OCI-LY7 (cell line): ENCODE measurements around the gene KCNJ12. TPM values are rescaled to one million over a fixed set of nuclear protein-coding genes. Genes with fewer than 3 reads are reported as not detected.
"Not testable (repeated sequence)": the region's sequence is repeated elsewhere in the genome, so short reads cannot be mapped to it uniquely, and the experiment has no call there.

Experiments
- Bru-seq: library from RNA; stranded (reverse); fragments of 400-500 nt; gene quantifications from one replicate; lab custom pipeline; 2021; lab: Mats Ljungman, UMichigan
- BruChase-seq, 2 experiments: library from RNA; stranded (reverse); fragments of 400-500 nt; gene quantifications; one replicate each; lab custom pipeline; 2021; lab: Mats Ljungman, UMichigan
- BruUV-seq: library from RNA; stranded (reverse); fragments of 400-500 nt; replicated peaks from 2 replicates; lab custom pipeline; 2021; lab: Mats Ljungman, UMichigan
- CTCF ChIA-PET: fragments of 300-600 bp; sonication (Branson Sonifier 250); formaldehyde crosslinking; loops from one replicate; lab custom pipeline; 2022; ENCODE audit warnings: antibody characterized with exemption; ENCODE audit not compliant: unreplicated experiment; lab: Charles Lee
- POLR2A ChIA-PET: fragments of 300-600 bp; sonication (Branson Sonifier 250); formaldehyde crosslinking; loops from one replicate; lab custom pipeline; 2022; ENCODE audit warnings: antibody characterized with exemption; lab: Charles Lee
- DNase-seq: peaks from one replicate; pipeline ENCODE4 v3.0.0-alpha.2; 2015; ENCODE audit warnings: low spot score
- H2AFZ ChIP-seq: fragments of 200-600 bp; sonication (generic), shearing (Covaris generic); 2 replicates; pipeline ENCODE4 v1.6.1; 2014; ENCODE audit warnings: mild to moderate bottlenecking, antibody characterized with exemption, low read length, moderate library complexity
- H3K27ac ChIP-seq: fragments of 200-600 bp; sonication (generic); 2 replicates; pipeline ENCODE4 v1.5.1; 2014; ENCODE audit warnings: mixed run types, low read depth, mild to moderate bottlenecking, moderate library complexity, low read length, inconsistent platforms; ENCODE audit not compliant: poor library complexity, severe bottlenecking
- H3K36me3 ChIP-seq: fragments of 200-600 bp; sonication (generic); 2 replicates; pipeline ENCODE4 v1.6.1; 2014; ENCODE audit warnings: mild to moderate bottlenecking, antibody characterized with exemption, low read length, moderate library complexity, mixed read lengths; ENCODE audit not compliant: insufficient read depth
- H3K4me1 ChIP-seq: fragments of 200-600 bp; sonication (generic); 2 replicates; pipeline ENCODE4 v1.5.1; 2014; ENCODE audit warnings: mild to moderate bottlenecking, low read length; ENCODE audit not compliant: insufficient read depth, poor library complexity, severe bottlenecking
- H3K4me2 ChIP-seq: fragments of 200-600 bp; sonication (generic); 2 replicates; pipeline ENCODE4 v1.6.1; 2014; ENCODE audit warnings: mild to moderate bottlenecking, low read length
- H3K4me3 ChIP-seq: fragments of 200-600 bp; sonication (generic); 2 replicates; pipeline ENCODE4 v1.5.1; 2014; ENCODE audit warnings: mild to moderate bottlenecking, low read depth, low read length; ENCODE audit not compliant: poor library complexity, severe bottlenecking
- H3K79me2 ChIP-seq: fragments of 200-600 bp; sonication (generic); 2 replicates; pipeline ENCODE4 v1.6.1; 2016; ENCODE audit warnings: low read depth, mild to moderate bottlenecking, low read length, moderate library complexity, mixed read lengths; ENCODE audit not compliant: insufficient read depth
- H3K9me2 ChIP-seq: fragments of 200-600 bp; sonication (generic); 2 replicates; pipeline ENCODE4 v1.6.1; 2016; ENCODE audit warnings: mild to moderate bottlenecking, low read length, mixed read lengths; ENCODE audit not compliant: insufficient read depth
- H3K9me3 ChIP-seq: fragments of 200-600 bp; sonication (generic); 2 replicates; pipeline ENCODE4 v1.6.1; 2014; ENCODE audit warnings: mild to moderate bottlenecking, mixed run types, low read length, mixed read lengths
- H4K20me1 ChIP-seq: fragments of 200-600 bp; sonication (generic); 2 replicates; pipeline ENCODE4 v1.6.1; 2014; ENCODE audit warnings: mild to moderate bottlenecking, antibody characterized with exemption, low read length, moderate library complexity, mixed read lengths; ENCODE audit not compliant: insufficient read depth
- EZH2phosphoT487 ChIP-seq: fragments of 200-600 bp; sonication (generic); IDR thresholded peaks from 2 replicates; pipeline ENCODE4 v1.6.1; 2018; ENCODE audit warnings: low read depth, borderline replicate concordance, mild to moderate bottlenecking, mixed run types, antibody characterized with exemption, low read length, moderate library complexity, mixed read lengths
- intact Hi-C: fragments of 100-400 bp; cut with micrococcal nuclease; formaldehyde crosslinking; loops from one replicate; pipeline ENCODE4 v1.10.0; 2022; ENCODE audit not compliant: unreplicated experiment
- long read RNA-seq: library from polyadenylated mRNA; stranded (forward); transcript quantifications from one replicate; pipeline ENCODE4 v2.0.0, GENCODE V29; 2022
- total RNA-seq, 2 experiments: library from RNA; depleted of rRNA in 1 of 2; stranded (reverse); fragments of >200 nt in 1 of 2; shearing (Covaris generic) in 1 of 2; gene quantifications; 2 replicates each; pipeline ENCODE4 v1.2.3, GENCODE V29; 2014 to 2022
- TF ChIP-seq, protein P1 (sequence below): fragments of 200-600 bp; sonication (generic); conservative IDR thresholded peaks from 2 replicates; pipeline ENCODE4 v1.5.1; 2014; ENCODE audit warnings: mild to moderate bottlenecking, antibody characterized with exemption, low read length, moderate library complexity, mixed read lengths

Gene KCNJ12
- total RNA-seq (2014; rRNA removed; shearing (Covaris generic)), result 0.13 and 0.16 TPM in 2 replicates
- 0.17 and 0.22 TPM in 2 replicates for total RNA-seq (2022)
- percentile 14 among the genes with signal in this experiment for Bru-seq, nascent RNA
- percentile 17 among the genes with signal in this experiment for BruChase-seq, experiment 1, labeled RNA remaining after a 6-hour chase
- percentile 9 among the genes with signal in this experiment for BruChase-seq, experiment 2, labeled RNA remaining after a 2-hour chase
- long read RNA-seq, partial matches to known transcripts, result 0 of 4 reads
- long read RNA-seq, other reads (novel, unspliced or antisense), result 4 of 4 reads

DNA sequence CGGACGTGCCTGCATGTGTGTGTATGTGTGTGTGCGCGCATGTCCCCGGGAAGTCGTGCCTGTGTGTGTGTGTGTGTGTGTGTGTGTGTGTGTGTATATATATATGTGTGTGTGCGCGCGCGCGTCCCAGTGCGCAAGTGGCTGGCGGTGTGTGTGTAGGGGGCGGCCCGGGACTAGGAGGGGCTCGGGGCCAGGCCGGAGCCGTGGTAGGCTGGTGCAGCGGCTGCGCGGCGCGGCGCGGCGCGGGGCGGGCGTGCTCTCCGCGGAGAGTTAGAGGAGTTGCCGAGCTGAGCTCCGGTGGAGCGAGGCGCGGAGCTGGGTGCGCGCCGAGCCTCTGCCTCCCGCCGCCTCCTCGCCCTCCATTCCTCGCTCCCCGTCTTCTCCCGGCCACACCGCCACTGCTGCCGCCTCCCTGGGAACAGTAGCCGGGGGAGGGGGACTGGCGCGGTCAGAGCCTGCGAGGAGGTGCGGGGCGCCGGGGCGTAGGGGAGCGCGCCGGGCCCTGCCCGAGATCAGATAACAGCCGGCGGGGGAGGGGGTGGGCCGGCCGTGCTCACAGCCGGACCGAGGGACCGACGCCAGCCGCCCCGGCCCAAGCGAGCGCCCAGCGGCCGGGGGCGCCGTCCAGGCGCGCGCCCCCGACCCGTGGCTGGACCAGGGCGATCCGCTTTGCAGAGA is at the start of gene KCNJ12:
Gene KCNJ12, plus strand, starts transcription at position 277 of the 678 bp plus-strand sequence. CDS start 38,986 bp downstream, outside the sequence.
- no peak for DNase-seq
- Histone ChIP-seq H3K36me3 (no peaks in the 10 kb centered on the region), H3K4me3 (peak within 1 kb of the TSS; percentile 48), H3K9me2 (no peaks in the 10 kb centered on the region), H3K4me2 (peak within 1 kb of the TSS; percentile 37; the same call in 1 of the 2 replicates), H3K27ac (no peak within 1 kb of the TSS), H2AFZ (no peak within 1 kb of the TSS), H3K79me2 (no peaks in the 10 kb centered on the region), H3K4me1 (peaks cover 4% of the 10 kb centered on the region), H4K20me1 (no peaks in the 10 kb centered on the region), H3K9me3 (no peaks in the 10 kb centered on the region)
- no TSS peak for BruUV-seq
- POLR2A ChIA-PET, result no interaction called here
- intact Hi-C loops, result no loop called here
- CTCF ChIA-PET, result no interaction called here
- TF ChIP-seq, protein P1, sequence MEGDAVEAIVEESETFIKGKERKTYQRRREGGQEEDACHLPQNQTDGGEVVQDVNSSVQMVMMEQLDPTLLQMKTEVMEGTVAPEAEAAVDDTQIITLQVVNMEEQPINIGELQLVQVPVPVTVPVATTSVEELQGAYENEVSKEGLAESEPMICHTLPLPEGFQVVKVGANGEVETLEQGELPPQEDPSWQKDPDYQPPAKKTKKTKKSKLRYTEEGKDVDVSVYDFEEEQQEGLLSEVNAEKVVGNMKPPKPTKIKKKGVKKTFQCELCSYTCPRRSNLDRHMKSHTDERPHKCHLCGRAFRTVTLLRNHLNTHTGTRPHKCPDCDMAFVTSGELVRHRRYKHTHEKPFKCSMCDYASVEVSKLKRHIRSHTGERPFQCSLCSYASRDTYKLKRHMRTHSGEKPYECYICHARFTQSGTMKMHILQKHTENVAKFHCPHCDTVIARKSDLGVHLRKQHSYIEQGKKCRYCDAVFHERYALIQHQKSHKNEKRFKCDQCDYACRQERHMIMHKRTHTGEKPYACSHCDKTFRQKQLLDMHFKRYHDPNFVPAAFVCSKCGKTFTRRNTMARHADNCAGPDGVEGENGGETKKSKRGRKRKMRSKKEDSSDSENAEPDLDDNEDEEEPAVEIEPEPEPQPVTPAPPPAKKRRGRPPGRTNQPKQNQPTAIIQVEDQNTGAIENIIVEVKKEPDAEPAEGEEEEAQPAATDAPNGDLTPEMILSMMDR, result no peak
- TF ChIP-seq EZH2phosphoT487, result no peak

DNA sequence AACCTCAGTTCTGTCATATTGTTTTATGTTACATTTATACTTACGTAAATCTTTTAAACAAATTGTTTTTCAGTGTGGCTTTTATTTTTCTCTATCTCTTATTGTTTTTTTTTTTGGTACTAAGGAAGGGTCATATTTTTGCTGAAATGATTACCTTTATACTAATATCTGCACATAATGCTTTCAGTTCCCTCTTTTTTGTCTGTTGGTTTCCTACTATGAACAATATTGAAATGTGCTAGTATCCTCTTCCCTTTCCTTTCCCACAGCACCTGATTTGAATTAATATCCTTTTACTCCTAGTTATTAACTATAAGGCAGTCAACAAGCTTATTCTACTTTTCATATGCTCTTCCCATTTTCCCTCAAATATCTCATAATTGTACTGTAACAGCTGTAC is 48.2 kb upstream of the KCNJ12 start:
- DNase-seq, H2AFZ ChIP-seq, H3K27ac ChIP-seq, H3K36me3 ChIP-seq, BruUV-seq, H3K79me2 ChIP-seq, H3K4me3 ChIP-seq, H3K9me2 ChIP-seq, CTCF ChIA-PET, H3K9me3 ChIP-seq, POLR2A ChIA-PET, H4K20me1 ChIP-seq: not testable (repeated sequence)
- H3K4me2 ChIP-seq, result peak overlapping the region; percentile 42
- intact Hi-C loops, result loop anchor here (10.0 kb wide), 1 partner anchor 63 kb away; no protein-coding TSS in a partner anchor
- H3K4me1 ChIP-seq, result peaks cover 45% of the 10 kb centered on the region

DNA sequence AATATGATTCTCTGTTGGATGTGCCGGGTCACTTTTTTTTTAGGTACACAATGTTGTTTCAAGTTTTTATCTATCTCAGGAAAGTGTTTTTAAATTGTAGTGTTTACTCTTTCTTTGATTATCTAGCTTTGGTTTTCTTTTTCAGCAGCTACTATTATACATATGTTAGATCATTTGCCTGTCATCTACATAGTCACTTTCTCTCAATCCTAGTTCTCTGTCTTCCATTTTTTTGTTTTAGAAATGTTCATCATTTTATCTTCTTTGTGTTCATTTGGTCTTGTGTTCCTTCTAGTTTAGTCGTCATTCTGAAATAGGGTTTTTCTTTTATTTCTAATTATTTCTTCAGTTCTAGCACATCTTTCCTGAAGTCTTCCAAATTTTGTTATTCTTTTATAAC is 47.4 kb upstream of the KCNJ12 start:
- H3K4me3 ChIP-seq, H3K27ac ChIP-seq, H3K79me2 ChIP-seq, BruUV-seq, CTCF ChIA-PET, H4K20me1 ChIP-seq, H3K4me2 ChIP-seq, H2AFZ ChIP-seq, DNase-seq, POLR2A ChIA-PET, H3K9me2 ChIP-seq, H3K9me3 ChIP-seq, H3K36me3 ChIP-seq: not testable (repeated sequence)
- intact Hi-C loops, result loop anchor here (10.0 kb wide), 1 partner anchor 64 kb away; no protein-coding TSS in a partner anchor
- H3K4me1 ChIP-seq, result peaks cover 41% of the 10 kb centered on the region
